Measurements from ENCODE around the gene AGRP. TPM values are rescaled to one million over a fixed set of nuclear protein-coding genes. Genes with fewer than 3 reads are reported as not detected.
"Not testable (repeated sequence)": the region's sequence is repeated elsewhere in the genome, so short reads cannot be mapped to it uniquely, and the experiment has no call there.

The AGRP gene
- total RNA-seq, 4 donors from 2014 or later = not detected

DNA sequence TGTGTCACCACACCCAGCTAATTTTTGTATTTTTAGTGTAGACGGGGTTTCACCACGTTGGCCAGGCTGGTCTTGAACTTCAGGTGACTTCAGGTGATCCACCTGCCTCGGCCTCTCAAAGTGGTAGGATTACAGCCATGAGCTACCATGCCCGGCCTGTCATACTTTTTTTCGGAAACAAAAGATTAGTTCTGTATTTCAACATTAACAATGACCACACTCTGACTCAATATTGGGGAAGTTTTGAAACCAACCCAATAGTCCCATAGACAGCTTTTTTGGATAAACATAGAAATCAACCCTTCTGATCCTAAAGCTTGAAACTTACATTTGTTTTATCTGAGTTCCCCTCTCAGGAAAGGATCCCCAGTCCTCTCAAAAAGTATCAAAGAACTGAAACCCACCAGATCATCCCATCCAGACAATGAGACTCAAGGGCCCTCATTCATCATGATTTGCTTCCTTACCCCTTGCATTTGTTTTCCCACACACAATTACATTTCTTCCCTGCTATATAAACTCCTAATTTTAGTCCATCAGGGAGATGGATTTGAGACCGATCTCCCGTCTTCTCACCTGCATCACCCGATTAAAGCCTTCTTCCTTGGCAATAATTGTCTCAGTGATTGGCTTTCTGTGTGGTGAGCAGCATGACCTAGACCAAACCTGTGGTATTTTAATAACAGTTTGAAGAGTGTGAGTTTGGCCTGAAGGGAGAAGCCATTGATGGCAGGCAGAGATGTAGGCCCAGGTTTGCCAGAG, 7.2 kb upstream of the AGRP start:
- no peak for DNase-seq
- 87 to 90% methylated on average over 4 to 8 of the region's 8 CpGs for WGBS, 2 donors (ENCODE audit: low coverage in 1 of 2)
- Histone ChIP-seq H3K36me3 (no peaks in the 10 kb centered on the region), H3K27me3 (no peaks in the 10 kb centered on the region), H3K27ac (peak overlapping the region; percentile 52 to 81 (median 66)), H3K4me3 (no peak overlapping the region), H3K9me3 (no peaks in the 10 kb centered on the region), H3K4me1 (peaks cover 7 to 44% (median 11%) of the 10 kb centered on the region in 4 donors)
- in situ Hi-C loops (cut with MboI; ENCODE audit: low pct_ligation_motif_present in 1 of 4, low pct_unique_long_range_greater_than_20kb in 1 of 4, low sequenced_read_pairs in 3 of 4) (no loop called here), intact Hi-C loops (cut with DNase I; ENCODE audit: low total_unique reads) (no loop called here)
- TF ChIP-seq CTCF (IDR thresholded peaks at IDR 0.05) (no peak), POLR2AphosphoS5 (IDR thresholded peaks at IDR 0.05) (no peak), POLR2A (IDR thresholded peaks at IDR 0.05) (no peak), EP300 (IDR thresholded peaks at IDR 0.05; ENCODE audit: low read depth) (no peak)

GRCh38 chr16:67489401-67490083, 6.2 kb upstream of the AGRP start:
- DNase-seq = no peak
- 40 to 67% methylated on average over 1 to 4 of the region's 4 CpGs for WGBS, 2 donors (ENCODE audit: low coverage in 1 of 2)
- Histone ChIP-seq H3K4me3 (no peak overlapping the region), H3K27ac (peak overlapping the region; percentile 63 to 81 (median 73)), H3K36me3 (no peaks in the 10 kb centered on the region), H3K4me1 (peaks cover 7 to 44% (median 11%) of the 10 kb centered on the region in 4 donors), H3K9me3 (no peaks in the 10 kb centered on the region), H3K27me3 (no peaks in the 10 kb centered on the region)
- TF ChIP-seq EP300 (IDR thresholded peaks at IDR 0.05; ENCODE audit: low read depth) = no peak
- TF ChIP-seq POLR2AphosphoS5 (IDR thresholded peaks at IDR 0.05) = peak in 1 of 3 donors; percentile 38
- intact Hi-C loops (cut with DNase I; ENCODE audit: low total_unique reads) = no loop called here
- in situ Hi-C loops (cut with MboI; ENCODE audit: low pct_ligation_motif_present in 1 of 4, low pct_unique_long_range_greater_than_20kb in 1 of 4, low sequenced_read_pairs in 3 of 4) = no loop called here

DNA sequence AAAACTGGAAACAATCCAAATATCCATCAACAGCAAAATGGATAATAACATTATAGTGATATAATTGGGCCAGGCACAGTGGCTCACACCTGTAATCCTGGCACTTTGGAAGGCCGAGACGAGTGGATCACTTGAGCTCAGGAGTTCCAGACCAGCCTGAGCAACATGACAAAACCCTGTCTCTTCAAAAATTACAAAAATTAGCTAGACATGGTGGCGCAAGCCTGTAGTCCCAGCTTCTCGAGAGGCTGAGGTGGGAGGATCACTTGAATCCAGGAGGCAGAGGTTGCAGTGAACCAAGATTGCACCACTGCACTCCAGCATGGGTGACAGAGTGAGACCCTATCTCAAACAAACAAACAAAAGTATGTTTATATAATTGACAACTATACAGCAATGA, 4.2 kb upstream of the AGRP start:
- H3K9me3 ChIP-seq; H3K27ac ChIP-seq; H3K36me3 ChIP-seq; in situ Hi-C loops (cut with MboI; ENCODE audit: low pct_ligation_motif_present in 1 of 4, low pct_unique_long_range_greater_than_20kb in 1 of 4, low sequenced_read_pairs in 3 of 4); H3K4me3 ChIP-seq; intact Hi-C loops (cut with DNase I; ENCODE audit: low total_unique reads); DNase-seq; H3K27me3 ChIP-seq: not testable (repeated sequence)
- 81 to 92% methylated on average over 4 of the region's 4 CpGs for WGBS, 2 donors (ENCODE audit: low coverage in 1 of 2)
- peaks cover 10 to 40% (median 15%) of the 10 kb centered on the region in 4 donors for H3K4me1 ChIP-seq

DNA sequence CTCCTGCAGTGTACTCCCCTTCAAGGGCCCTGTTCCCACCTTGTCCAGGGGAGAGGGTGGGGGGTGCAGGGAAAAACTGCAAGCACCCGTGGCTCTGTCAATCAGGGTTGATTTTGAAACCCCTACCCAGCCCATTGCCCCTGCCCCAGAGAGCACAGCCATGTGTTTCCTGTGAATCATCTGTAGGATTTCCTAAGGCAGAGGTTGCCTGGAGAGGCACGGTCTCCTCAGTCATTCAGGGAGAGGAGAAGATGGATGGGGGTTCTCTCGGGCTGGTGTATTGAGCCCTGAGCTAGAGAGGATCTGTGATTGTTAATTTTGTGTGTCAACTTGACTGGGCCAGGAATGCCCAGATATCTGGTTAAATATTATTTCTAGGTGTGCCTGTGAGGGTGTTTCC, 3.5 kb upstream of the AGRP start:
- no peaks in the 10 kb centered on the region for H3K36me3 ChIP-seq
- TF ChIP-seq POLR2A (IDR thresholded peaks at IDR 0.05) (no peak), EP300 (IDR thresholded peaks at IDR 0.05; ENCODE audit: low read depth) (no peak), POLR2AphosphoS5 (IDR thresholded peaks at IDR 0.05) (no peak), CTCF (IDR thresholded peaks at IDR 0.05) (no peak)
- peaks cover 11 to 46% (median 23%) of the 10 kb centered on the region in 4 donors for H3K4me1 ChIP-seq
- no peaks in the 10 kb centered on the region for H3K27me3 ChIP-seq
- no peak for DNase-seq
- H3K4me3 ChIP-seq = no peak overlapping the region
- WGBS, 2 donors (ENCODE audit: low coverage in 1 of 2) = 73% methylated on average over 3 of the region's 3 CpGs; no CpG with 5 or more reads in 1 of the 2 donors
- in situ Hi-C loops (cut with MboI; ENCODE audit: low pct_ligation_motif_present in 1 of 4, low pct_unique_long_range_greater_than_20kb in 1 of 4, low sequenced_read_pairs in 3 of 4) (no loop called here), intact Hi-C loops (cut with DNase I; ENCODE audit: low total_unique reads) (no loop called here)
- no peaks in the 10 kb centered on the region for H3K9me3 ChIP-seq
- H3K27ac ChIP-seq = peak overlapping the region in 1 of 4 donors; percentile 10

DNA sequence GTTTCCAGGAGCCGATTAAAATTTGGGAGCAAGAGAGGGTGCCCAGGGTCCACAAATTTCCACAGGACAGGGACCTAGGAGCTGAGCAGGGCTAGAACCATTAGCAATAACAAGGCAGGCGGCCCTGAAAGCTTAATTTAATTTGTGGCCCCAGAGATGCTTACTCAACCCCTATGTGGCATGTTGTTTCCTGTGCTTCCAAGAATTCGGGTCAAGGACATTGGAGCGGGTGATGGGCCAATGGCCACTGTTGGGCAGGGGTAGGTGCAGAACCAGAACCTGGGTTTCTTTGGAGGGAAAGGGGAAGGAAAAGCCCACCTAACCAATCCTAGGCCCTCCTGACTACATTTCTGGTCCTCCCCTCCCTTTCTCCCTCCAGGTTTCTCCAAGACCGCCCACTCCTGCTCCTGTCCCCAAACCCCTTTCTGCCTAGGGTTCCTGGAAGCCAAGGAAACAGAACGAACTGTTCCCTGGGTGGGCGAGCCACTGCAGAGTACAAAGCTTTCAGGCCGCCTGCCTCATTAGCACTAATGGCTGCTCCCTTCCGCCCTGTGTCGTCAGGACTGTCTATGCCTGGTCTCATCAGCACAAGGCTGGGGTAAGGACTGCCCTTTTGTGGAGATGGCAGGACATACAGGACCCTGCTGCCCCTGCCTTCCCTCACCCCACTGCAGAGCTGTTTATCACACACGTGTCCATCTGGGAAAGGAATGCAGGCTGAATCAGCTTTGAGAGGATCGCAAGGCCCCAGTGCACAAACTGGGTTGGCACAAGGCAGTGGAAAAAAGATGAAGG, 581 bp upstream of the AGRP start:
- in situ Hi-C loops (cut with MboI; ENCODE audit: low pct_ligation_motif_present in 1 of 4, low pct_unique_long_range_greater_than_20kb in 1 of 4, low sequenced_read_pairs in 3 of 4) = no loop called here
- H3K27ac ChIP-seq = no peak overlapping the region
- intact Hi-C loops (cut with DNase I; ENCODE audit: low total_unique reads) = no loop called here

More for the DNA sequence above, 581 bp upstream of the AGRP start:
- TF ChIP-seq POLR2A (IDR thresholded peaks at IDR 0.05) (no peak), POLR2AphosphoS5 (IDR thresholded peaks at IDR 0.05) (no peak), EP300 (IDR thresholded peaks at IDR 0.05; ENCODE audit: low read depth) (no peak), CTCF (IDR thresholded peaks at IDR 0.05) (no peak)
- no peak for DNase-seq
- WGBS, 2 donors (ENCODE audit: low coverage in 1 of 2) = 86 to 93% methylated on average over 2 to 12 of the region's 12 CpGs
- Histone ChIP-seq H3K4me1 (peaks cover 11 to 39% (median 25%) of the 10 kb centered on the region in 4 donors), H3K27me3 (no peaks in the 10 kb centered on the region), H3K4me3 (no peak overlapping the region), H3K9me3 (no peaks in the 10 kb centered on the region), H3K36me3 (no peaks in the 10 kb centered on the region)

Measured in transverse colon (tissue), 4 donors.